ENCODE data around the gene AGAP3. TPM values are rescaled to one million over a fixed set of nuclear protein-coding genes. Genes with fewer than 3 reads are reported as not detected.

The AGAP3 gene
- total and polyA plus RNA-seq, 2 of the 4 experiments (the other 2 are of a cell fraction): 35.3 to 93.9 TPM

- Histone ChIP-seq H2BK120ac (ENCODE audit: low read depth, low read length) (no peak overlapping the region), H3K36me3 (ENCODE audit: control insufficient read depth, insufficient read depth, low read length) (peaks cover 62% of the 10 kb centered on the region), H4K91ac (ENCODE audit: insufficient read depth, low read depth, low read length) (no peak overlapping the region), H2AK5ac (ENCODE audit: low read depth, low read length) (no peak overlapping the region), H2BK15ac (ENCODE audit: low read depth, low read length) (no peak overlapping the region), H2BK20ac (ENCODE audit: low read depth, low read length) (no peak overlapping the region), H3K4ac (ENCODE audit: low read depth, low read length) (no peak overlapping the region), H3K9ac (ENCODE audit: low read depth, low read length) (no peak overlapping the region), H3K27me3 (ENCODE audit: control insufficient read depth, insufficient read depth, low read length) (no peaks in the 10 kb centered on the region), H4K20me1 (ENCODE audit: insufficient read depth, low read length) (peaks cover 22% of the 10 kb centered on the region), H2AK9ac (replicated peaks; ENCODE audit: low read depth, low read length, poor library complexity) (no peak overlapping the region), H3K4me3 (ENCODE audit: insufficient read depth, low read depth, low read length) (no peak overlapping the region), H3K9me1 (ENCODE audit: insufficient read depth, low read length) (no peaks in the 10 kb centered on the region), H3K18ac (ENCODE audit: low read depth, low read length) (no peak overlapping the region), H2BK5ac (ENCODE audit: low read depth, low read length, poor library complexity, severe bottlenecking) (no peak overlapping the region), H3K79me1 (ENCODE audit: low read depth in 1 of 2, low read length in 2 of 2) (peaks cover 13 to 57% of the 10 kb centered on the region in 2 experiments; a peak in 3 of 4 replicates), H4K5ac (ENCODE audit: low read depth, low read length) (no peak overlapping the region), H3K23ac (ENCODE audit: low read depth, low read length) (no peak overlapping the region), H4K8ac (ENCODE audit: low read depth in 2 of 2, low read length in 2 of 2) (no peak overlapping the region), H3K9me3 (ENCODE audit: control insufficient read depth, insufficient read depth, low read length) (no peaks in the 10 kb centered on the region), H2AFZ (replicated peaks; ENCODE audit: low read length, poor library complexity) (peak overlapping the region; percentile 19), H3K4me1 (ENCODE audit: control insufficient read depth, insufficient read depth, low read length) (peaks cover 8% of the 10 kb centered on the region), H3K27ac (ENCODE audit: insufficient read depth, low read length) (no peak overlapping the region), H3K56ac (ENCODE audit: extremely low read depth, insufficient read depth, low read length) (no peak overlapping the region), H3K4me2 (ENCODE audit: low read depth, low read length) (no peak overlapping the region), H3K14ac (replicated peaks; ENCODE audit: low read depth, low read length) (no peak overlapping the region)
- BruUV-seq (replicated peaks): TSS peak; percentile 81
- ATAC-seq (ENCODE audit: low read depth) (no peak), DNase-seq (no peak)
- in situ Hi-C loops (cut with MboI; ENCODE audit: low sequenced_read_pairs): no loop called here
- no peak for TF ChIP-seq MAZ (IDR thresholded peaks at IDR 0.05; ENCODE audit: borderline replicate concordance, low read depth, low read length)
- TF ChIP-seq USF2 (IDR thresholded peaks at IDR 0.05; ENCODE audit: low read depth, low read length): no peak
- TF ChIP-seq NFE2L2 (IDR thresholded peaks at IDR 0.05; ENCODE audit: low read depth, low read length): no peak
- no peak for TF ChIP-seq SMC3 (IDR thresholded peaks at IDR 0.05; ENCODE audit: low read depth, low read length)
- no peak for TF ChIP-seq CEBPB (IDR thresholded peaks at IDR 0.05; ENCODE audit: low read depth, low read length)
- TF ChIP-seq MXI1 (IDR thresholded peaks at IDR 0.05; ENCODE audit: borderline replicate concordance, low read depth, low read length): no peak
- no peak for TF ChIP-seq MAFK (IDR thresholded peaks at IDR 0.05; ENCODE audit: low read depth, low read length)
- no peak for TF ChIP-seq FOS (IDR thresholded peaks at IDR 0.05; ENCODE audit: low read depth, low read length)
- TF ChIP-seq RFX5 (IDR thresholded peaks at IDR 0.05; ENCODE audit: low read depth, low read length): no peak
- TF ChIP-seq ELK1 (IDR thresholded peaks at IDR 0.05; ENCODE audit: borderline replicate concordance, low read depth, low read length): no peak
- no peak for TF ChIP-seq RCOR1 (IDR thresholded peaks at IDR 0.05; ENCODE audit: insufficient replicate concordance, low read length)
- TF ChIP-seq BHLHE40 (IDR thresholded peaks at IDR 0.05; ENCODE audit: low read depth, low read length): no peak
- TF ChIP-seq RAD21 (IDR thresholded peaks at IDR 0.05; ENCODE audit: low read length): no peak
- TF ChIP-seq POLR2A (IDR thresholded peaks at IDR 0.05; ENCODE audit: low read depth, low read length): no peak
- no peak for TF ChIP-seq CHD1 (IDR thresholded peaks at IDR 0.05; ENCODE audit: low read depth, low read length)
- TF ChIP-seq CTCF (conservative IDR thresholded peaks at IDR 0.05; ENCODE audit: low read depth, low read length): no peak
- intact Hi-C loops (cut with micrococcal nuclease): no loop called here
- CTCF ChIA-PET: no interaction called here
- POLR2A ChIA-PET (ENCODE audit: unreplicated experiment): no interaction called here
- dilution Hi-C loops (cut with HindIII; ENCODE audit: low sequenced_read_pairs, unreplicated experiment): no loop called here
- WGBS, 2 experiments (ENCODE audit: extremely low coverage in 2 of 2, insufficient read length in 1 of 2): no CpG with 5 or more reads among the region's 22 CpGs
Measured at GRCh38 chr7:151075978-151076426, 10.3 kb upstream of the AGAP3 start.
